Tibial artery (tissue), 4 donors: ENCODE results near the gene RPA1.

Experiments
- DNase-seq, 2 donors: peaks; one replicate each; pipeline ENCODE4 v3.0.0-alpha.2; 2019
- H3K27ac ChIP-seq, 2 donors: fragments of 200-600 bp; sonication (generic) in 1 of 2; 1 replicate in 1 of 2; 2 replicates in 1 of 2; pipeline ENCODE4 v1.5.1; 2018 to 2019; ENCODE audit warnings: mild to moderate bottlenecking in 1 of 2
- H3K27me3 ChIP-seq, 2 donors: fragments of 200-600 bp; sonication (generic) in 1 of 2; one replicate each; pipeline versions ENCODE4 v1.5.1 to v1.6.0; 2016 to 2019
- H3K36me3 ChIP-seq, 3 donors: fragments of 200-600 bp; sonication (generic) in 2 of 3; one replicate each; pipeline ENCODE4 v1.5.1; 2016 to 2019; ENCODE audit warnings: mild to moderate bottlenecking in 2 of 3
- H3K4me1 ChIP-seq, 4 donors: fragments of 200-600 bp; sonication (generic) in 2 of 4; 1 replicate in 3 of 4; 2 replicates in 1 of 4; pipeline ENCODE4 v1.5.1; 2016 to 2019
- H3K4me3 ChIP-seq, 2 donors: fragments of 200-600 bp; sonication (generic) in 1 of 2; 1 replicate in 1 of 2; 2 replicates in 1 of 2; pipeline ENCODE4 v1.5.1; 2018 to 2019; ENCODE audit warnings: mild to moderate bottlenecking in 2 of 2
- H3K9me3 ChIP-seq, 3 donors: fragments of 200-600 bp; sonication (generic) in 1 of 3; one replicate each; pipeline ENCODE4 v1.5.1; 2016 to 2019
- CTCF ChIP-seq, 2 experiments: fragments of 200-600 bp in 1 of 2; fragments of 450-650 bp in 1 of 2; IDR thresholded peaks; one replicate each; pipeline ENCODE4 v1.5.1; 2017 to 2019; ENCODE audit warnings: antibody characterized with exemption in 2 of 2, mild to moderate bottlenecking in 1 of 2, moderate library complexity in 1 of 2
- intact Hi-C: fragments of 100-400 bp; cut with DNase I; formaldehyde crosslinking; loops from one replicate; pipeline ENCODE4 v1.15.0; 2023; ENCODE audit warnings: low total_unique reads

Gene RPA1

GRCh38 chr17:1942666-1943435 lies 113.0 kb downstream of the RPA1 start:
- Histone ChIP-seq H3K27ac (no peak overlapping the region), H3K9me3 (no peaks in the 10 kb centered on the region), H3K27me3 (peaks cover 0 to 14% of the 10 kb centered on the region in 2 donors), H3K36me3 (no peaks in the 10 kb centered on the region), H3K4me3 (no peak overlapping the region), H3K4me1 (no peaks in the 10 kb centered on the region)
- intact Hi-C loops, result no loop called here
- TF ChIP-seq CTCF (IDR thresholded peaks at IDR 0.05), result no peak
- no peak for DNase-seq

DNA sequence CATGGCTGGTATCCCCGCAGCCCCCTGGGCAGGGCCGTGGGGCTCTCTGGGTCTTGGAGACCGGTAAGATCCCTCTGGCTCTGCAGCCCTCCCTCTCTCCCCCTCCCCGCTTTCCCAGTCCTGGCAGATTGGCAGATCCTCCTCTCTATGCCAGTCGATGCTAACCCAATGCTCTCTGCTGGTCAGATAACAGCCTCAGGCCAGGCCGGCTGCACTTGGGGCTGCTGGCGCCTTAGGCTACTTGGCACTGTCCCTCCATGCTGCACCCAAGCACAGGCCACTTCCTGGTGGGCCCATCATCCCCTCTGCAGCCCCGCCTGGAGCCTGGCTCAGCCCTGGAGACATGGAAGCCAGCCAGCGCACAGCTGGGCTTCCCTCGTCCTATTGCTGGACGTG lies 113.6 kb downstream of the RPA1 start:
- H3K27me3 ChIP-seq, result peaks cover 0 to 19% of the 10 kb centered on the region in 2 donors
- no peak overlapping the region for H3K4me3 ChIP-seq
- no peak for DNase-seq
- TF ChIP-seq CTCF (IDR thresholded peaks at IDR 0.05), result no peak
- no peaks in the 10 kb centered on the region for H3K36me3 ChIP-seq
- no peaks in the 10 kb centered on the region for H3K9me3 ChIP-seq
- H3K4me1 ChIP-seq, result no peaks in the 10 kb centered on the region
- intact Hi-C loops, result no loop called here
- no peak overlapping the region for H3K27ac ChIP-seq

DNA sequence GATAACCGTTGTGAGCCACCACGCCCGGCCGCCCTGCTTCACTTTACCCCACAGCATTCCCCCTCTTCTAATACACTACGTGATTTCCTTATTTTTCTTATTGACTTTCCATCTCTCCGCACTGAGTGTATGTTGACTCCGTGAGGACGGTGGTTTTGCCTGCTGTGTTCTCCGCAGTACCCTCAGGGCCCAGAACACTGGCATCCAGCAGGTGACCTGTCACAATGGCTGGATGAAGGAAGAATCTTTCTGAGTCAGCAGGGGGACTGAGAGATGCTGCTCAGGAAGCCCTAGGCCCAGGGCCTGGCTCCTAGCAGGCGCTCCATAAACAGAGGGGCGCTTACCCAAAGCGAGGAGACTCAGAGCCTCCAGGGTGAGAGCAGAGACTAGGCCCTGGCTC lies 115.8 kb downstream of the RPA1 start:
- no peak overlapping the region for H3K27ac ChIP-seq
- no peak for TF ChIP-seq CTCF (IDR thresholded peaks at IDR 0.05)
- no peak for DNase-seq
- no peak overlapping the region for H3K4me3 ChIP-seq
- peaks cover 0 to 28% of the 10 kb centered on the region in 2 donors for H3K27me3 ChIP-seq
- H3K9me3 ChIP-seq, result no peaks in the 10 kb centered on the region
- no peaks in the 10 kb centered on the region for H3K4me1 ChIP-seq
- intact Hi-C loops, result no loop called here
- no peaks in the 10 kb centered on the region for H3K36me3 ChIP-seq

GRCh38 chr17:1946021-1946932 lies 116.5 kb downstream of the RPA1 start:
- no peak for DNase-seq
- Histone ChIP-seq H3K4me1 (no peaks in the 10 kb centered on the region), H3K9me3 (no peaks in the 10 kb centered on the region), H3K36me3 (no peaks in the 10 kb centered on the region), H3K27me3 (peaks cover 0 to 21% of the 10 kb centered on the region in 2 donors), H3K4me3 (no peak overlapping the region), H3K27ac (no peak overlapping the region)
- no peak for TF ChIP-seq CTCF (IDR thresholded peaks at IDR 0.05)
- intact Hi-C loops, result no loop called here

DNA sequence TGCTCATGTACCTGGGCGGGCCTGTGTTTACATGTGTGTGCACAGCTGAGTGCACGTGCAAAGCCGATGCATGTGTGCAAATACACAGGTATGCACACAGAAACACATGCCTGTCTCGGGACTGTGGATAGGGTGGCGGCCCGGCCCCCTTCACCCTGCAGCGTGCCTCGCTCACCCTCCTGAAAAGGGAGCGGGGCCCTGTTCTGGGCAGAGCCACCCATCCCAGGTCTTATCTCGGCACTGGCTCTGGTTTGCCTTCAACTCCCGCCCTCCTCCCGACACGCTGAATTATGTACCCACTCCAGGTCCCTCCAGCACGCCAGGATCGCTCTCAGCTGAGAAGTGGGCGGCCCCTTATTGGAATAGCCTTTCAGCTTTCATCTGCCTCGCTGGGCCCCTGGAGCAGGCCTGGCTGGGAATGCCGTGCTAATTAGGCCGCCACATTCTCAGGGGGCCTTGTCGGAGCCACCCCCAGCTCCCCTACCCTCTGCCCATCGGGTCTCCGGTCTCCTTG lies 117.5 kb downstream of the RPA1 start:
- no peak for TF ChIP-seq CTCF (IDR thresholded peaks at IDR 0.05)
- intact Hi-C loops, result no loop called here
- Histone ChIP-seq H3K9me3 (no peaks in the 10 kb centered on the region), H3K36me3 (no peaks in the 10 kb centered on the region), H3K4me3 (no peak overlapping the region), H3K27ac (no peak overlapping the region), H3K4me1 (no peaks in the 10 kb centered on the region), H3K27me3 (peaks cover 0 to 17% of the 10 kb centered on the region in 2 donors)
- no peak for DNase-seq
